Neural cell (in vitro differentiated cells): ENCODE results near the gene AP1S1. TPM values are rescaled to one million over a fixed set of nuclear protein-coding genes. Genes with fewer than 3 reads are reported as not detected.
"Not testable (repeated sequence)": the region's sequence is repeated elsewhere in the genome, so short reads cannot be mapped to it uniquely, and the experiment has no call there.

ENCODE experiments used
- H2AFZ ChIP-seq: fragments of 200-600, 300-800 bp; sonication (generic), shearing (Covaris generic); 2 replicates; pipeline ENCODE4 v1.6.0; 2014; ENCODE audit warnings: low read depth, mild to moderate bottlenecking, antibody characterized with exemption, low read length, moderate library complexity
- H3F3A ChIP-seq: fragments of 200-600 bp; shearing (Covaris generic); 2 replicates; pipeline ENCODE4 v1.6.1; 2016; ENCODE audit warnings: mild to moderate bottlenecking, moderate library complexity, mixed read lengths, antibody characterized with exemption, low read length; ENCODE audit not compliant: insufficient read depth, poor library complexity, severe bottlenecking
- H3K27ac ChIP-seq: fragments of 200-600, 300-800 bp; sonication (generic), shearing (Covaris generic); 2 replicates; pipeline ENCODE4 v1.5.1; 2014; ENCODE audit warnings: mild to moderate bottlenecking, low read length, moderate library complexity
- H3K27me3 ChIP-seq: fragments of 300-800, 200-600 bp; sonication (generic), shearing (Covaris generic); 2 replicates; pipeline ENCODE4 v1.6.0; 2014; ENCODE audit warnings: mild to moderate bottlenecking, low read depth, low read length, moderate library complexity; ENCODE audit not compliant: insufficient read depth
- H3K36me3 ChIP-seq: fragments of 300-800, 200-600 bp; sonication (generic), shearing (Covaris generic); 2 replicates; pipeline ENCODE4 v1.5.1; 2014; ENCODE audit warnings: mild to moderate bottlenecking, antibody characterized with exemption, low read length, moderate library complexity; ENCODE audit not compliant: insufficient read depth
- H3K4me2 ChIP-seq: fragments of 300-800, 200-600 bp; sonication (generic), shearing (Covaris generic); 2 replicates; pipeline ENCODE4 v1.6.0; 2014; ENCODE audit warnings: mild to moderate bottlenecking, low read length
- H3K4me3 ChIP-seq: fragments of 300-800, 200-600 bp; sonication (generic), shearing (Covaris generic); 2 replicates; pipeline ENCODE4 v1.5.1; 2014; ENCODE audit warnings: mild to moderate bottlenecking, low read length, moderate library complexity
- H3K79me2 ChIP-seq: fragments of 200-600 bp; shearing (Covaris generic); replicated peaks from 2 replicates; pipeline ENCODE4 v1.6.0; 2014; ENCODE audit warnings: mild to moderate bottlenecking, low read length, moderate library complexity; ENCODE audit not compliant: insufficient read depth
- H3K9ac ChIP-seq: fragments of 300-800, 200-600 bp; sonication (generic), shearing (Covaris generic); 2 replicates; pipeline ENCODE4 v1.6.1; 2016; ENCODE audit warnings: mild to moderate bottlenecking, low read length, mixed read lengths
- H3K9me2 ChIP-seq: fragments of 200-600 bp; shearing (Covaris generic); 2 replicates; pipeline ENCODE4 v1.6.1; 2016; ENCODE audit warnings: mild to moderate bottlenecking, low read length, mixed read lengths; ENCODE audit not compliant: insufficient read depth
- H3K9me3 ChIP-seq: fragments of 200-600, 300-800 bp; sonication (generic), shearing (Covaris generic); 2 replicates; pipeline ENCODE4 v1.6.1; 2016; ENCODE audit warnings: mild to moderate bottlenecking, mixed run types, low read length, moderate library complexity, mixed read lengths
- H4K20me1 ChIP-seq: fragments of 200-600 bp; shearing (Covaris generic); 2 replicates; pipeline ENCODE4 v1.6.1; 2016; ENCODE audit warnings: mild to moderate bottlenecking, mixed run types; ENCODE audit not compliant: insufficient read depth
- EP300 ChIP-seq: fragments of 450-650 bp; conservative IDR thresholded peaks from 2 replicates; pipeline ENCODE4 v1.6.1; 2014; ENCODE audit warnings: antibody characterized with exemption, mild to moderate bottlenecking, moderate library complexity; ENCODE audit not compliant: poor library complexity, severe bottlenecking
- EZH2 ChIP-seq: fragments of 200-600, 300-800 bp; shearing (Covaris generic), sonication (generic); IDR thresholded peaks from 2 replicates; pipeline ENCODE4 v1.6.1; 2014; ENCODE audit warnings: antibody characterized with exemption, low read length, borderline replicate concordance, mild to moderate bottlenecking; ENCODE audit not compliant: insufficient read depth, poor library complexity, severe bottlenecking
- MXI1 ChIP-seq: fragments of 450-650 bp; conservative IDR thresholded peaks from 2 replicates; pipeline ENCODE4 v1.6.1; 2014; ENCODE audit warnings: antibody characterized with exemption, mild to moderate bottlenecking; ENCODE audit not compliant: poor library complexity, severe bottlenecking
- POLR2AphosphoS5 ChIP-seq: IDR thresholded peaks from 2 replicates; pipeline ENCODE4 v1.6.1; 2012
- RAD21 ChIP-seq: fragments of 450-650 bp; conservative IDR thresholded peaks from 2 replicates; pipeline ENCODE4 v1.6.1; 2014; ENCODE audit warnings: antibody characterized with exemption, mild to moderate bottlenecking, moderate library complexity
- SMC3 ChIP-seq: fragments of 450-650 bp; conservative IDR thresholded peaks from 2 replicates; pipeline ENCODE4 v1.6.1; 2014; ENCODE audit warnings: antibody characterized with exemption, mild to moderate bottlenecking, moderate library complexity; ENCODE audit not compliant: poor library complexity
- TAF1 ChIP-seq: IDR thresholded peaks from 2 replicates; pipeline ENCODE4 v1.6.1; 2012; ENCODE audit warnings: low read depth
- polyA plus RNA-seq: library from polyadenylated mRNA; depleted of rRNA; stranded (reverse); fragments of >200 nt; gene quantifications from 2 replicates; pipeline ENCODE4 v1.2.3, GENCODE V29; 2014
- TF ChIP-seq, protein P1 (sequence below): fragments of 450-650 bp; IDR thresholded peaks from 2 replicates; pipeline ENCODE4 v1.5.1; 2014; ENCODE audit warnings: antibody characterized with exemption, mild to moderate bottlenecking, moderate library complexity; ENCODE audit not compliant: poor library complexity, severe bottlenecking
- TF ChIP-seq, protein P2 (sequence below): IDR thresholded peaks from 2 replicates; pipeline ENCODE4 v1.6.1; 2012; ENCODE audit warnings: borderline replicate concordance

AP1S1 gene
- polyA plus RNA-seq, 1 donor from 2014 or later: 344 TPM

GRCh38 chr7:101201695-101202602 is 47.7 kb downstream of the AP1S1 start:
- Histone ChIP-seq H3K9ac (no peak overlapping the region), H3K27me3 (peaks cover 31% of the 10 kb centered on the region), H3K9me3 (no peaks in the 10 kb centered on the region), H3K27ac (no peak overlapping the region), H3K79me2 (no peaks in the 10 kb centered on the region), H3K9me2 (no peaks in the 10 kb centered on the region), H3K36me3 (no peaks in the 10 kb centered on the region), H2AFZ (no peak overlapping the region), H3K4me3 (no peak overlapping the region), H4K20me1 (no peaks in the 10 kb centered on the region), H3K4me2 (no peak overlapping the region), H3F3A (no peaks in the 10 kb centered on the region)
- no peak for TF ChIP-seq EP300
- TF ChIP-seq RAD21: no peak
- TF ChIP-seq EZH2: no peak
- TF ChIP-seq POLR2AphosphoS5: no peak
- TF ChIP-seq SMC3: no peak
- TF ChIP-seq, protein P1, sequence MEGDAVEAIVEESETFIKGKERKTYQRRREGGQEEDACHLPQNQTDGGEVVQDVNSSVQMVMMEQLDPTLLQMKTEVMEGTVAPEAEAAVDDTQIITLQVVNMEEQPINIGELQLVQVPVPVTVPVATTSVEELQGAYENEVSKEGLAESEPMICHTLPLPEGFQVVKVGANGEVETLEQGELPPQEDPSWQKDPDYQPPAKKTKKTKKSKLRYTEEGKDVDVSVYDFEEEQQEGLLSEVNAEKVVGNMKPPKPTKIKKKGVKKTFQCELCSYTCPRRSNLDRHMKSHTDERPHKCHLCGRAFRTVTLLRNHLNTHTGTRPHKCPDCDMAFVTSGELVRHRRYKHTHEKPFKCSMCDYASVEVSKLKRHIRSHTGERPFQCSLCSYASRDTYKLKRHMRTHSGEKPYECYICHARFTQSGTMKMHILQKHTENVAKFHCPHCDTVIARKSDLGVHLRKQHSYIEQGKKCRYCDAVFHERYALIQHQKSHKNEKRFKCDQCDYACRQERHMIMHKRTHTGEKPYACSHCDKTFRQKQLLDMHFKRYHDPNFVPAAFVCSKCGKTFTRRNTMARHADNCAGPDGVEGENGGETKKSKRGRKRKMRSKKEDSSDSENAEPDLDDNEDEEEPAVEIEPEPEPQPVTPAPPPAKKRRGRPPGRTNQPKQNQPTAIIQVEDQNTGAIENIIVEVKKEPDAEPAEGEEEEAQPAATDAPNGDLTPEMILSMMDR: no peak
- TF ChIP-seq MXI1: no peak
- TF ChIP-seq TAF1: no peak
- TF ChIP-seq, protein P2, sequence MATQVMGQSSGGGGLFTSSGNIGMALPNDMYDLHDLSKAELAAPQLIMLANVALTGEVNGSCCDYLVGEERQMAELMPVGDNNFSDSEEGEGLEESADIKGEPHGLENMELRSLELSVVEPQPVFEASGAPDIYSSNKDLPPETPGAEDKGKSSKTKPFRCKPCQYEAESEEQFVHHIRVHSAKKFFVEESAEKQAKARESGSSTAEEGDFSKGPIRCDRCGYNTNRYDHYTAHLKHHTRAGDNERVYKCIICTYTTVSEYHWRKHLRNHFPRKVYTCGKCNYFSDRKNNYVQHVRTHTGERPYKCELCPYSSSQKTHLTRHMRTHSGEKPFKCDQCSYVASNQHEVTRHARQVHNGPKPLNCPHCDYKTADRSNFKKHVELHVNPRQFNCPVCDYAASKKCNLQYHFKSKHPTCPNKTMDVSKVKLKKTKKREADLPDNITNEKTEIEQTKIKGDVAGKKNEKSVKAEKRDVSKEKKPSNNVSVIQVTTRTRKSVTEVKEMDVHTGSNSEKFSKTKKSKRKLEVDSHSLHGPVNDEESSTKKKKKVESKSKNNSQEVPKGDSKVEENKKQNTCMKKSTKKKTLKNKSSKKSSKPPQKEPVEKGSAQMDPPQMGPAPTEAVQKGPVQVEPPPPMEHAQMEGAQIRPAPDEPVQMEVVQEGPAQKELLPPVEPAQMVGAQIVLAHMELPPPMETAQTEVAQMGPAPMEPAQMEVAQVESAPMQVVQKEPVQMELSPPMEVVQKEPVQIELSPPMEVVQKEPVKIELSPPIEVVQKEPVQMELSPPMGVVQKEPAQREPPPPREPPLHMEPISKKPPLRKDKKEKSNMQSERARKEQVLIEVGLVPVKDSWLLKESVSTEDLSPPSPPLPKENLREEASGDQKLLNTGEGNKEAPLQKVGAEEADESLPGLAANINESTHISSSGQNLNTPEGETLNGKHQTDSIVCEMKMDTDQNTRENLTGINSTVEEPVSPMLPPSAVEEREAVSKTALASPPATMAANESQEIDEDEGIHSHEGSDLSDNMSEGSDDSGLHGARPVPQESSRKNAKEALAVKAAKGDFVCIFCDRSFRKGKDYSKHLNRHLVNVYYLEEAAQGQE: no peak

GRCh38 chr7:101202603-101202918 is 48.3 kb downstream of the AP1S1 start:
- Histone ChIP-seq H2AFZ (no peak overlapping the region), H3K27me3 (peaks cover 31% of the 10 kb centered on the region), H4K20me1 (no peaks in the 10 kb centered on the region), H3K9ac (no peak overlapping the region), H3K4me2 (no peak overlapping the region), H3K4me3 (no peak overlapping the region), H3K27ac (no peak overlapping the region), H3K9me2 (no peaks in the 10 kb centered on the region), H3K36me3 (no peaks in the 10 kb centered on the region), H3K9me3 (no peaks in the 10 kb centered on the region), H3F3A (no peaks in the 10 kb centered on the region), H3K79me2 (no peaks in the 10 kb centered on the region)
- TF ChIP-seq, protein P1: no peak
- TF ChIP-seq EP300: no peak
- TF ChIP-seq TAF1: no peak
- no peak for TF ChIP-seq EZH2
- TF ChIP-seq MXI1: no peak

GRCh38 chr7:101203740-101204738 is 49.8 kb downstream of the AP1S1 start:
- H3K36me3 ChIP-seq, H3F3A ChIP-seq, H3K9ac ChIP-seq, H3K27ac ChIP-seq, H3K4me2 ChIP-seq, H3K9me3 ChIP-seq, H2AFZ ChIP-seq, H3K9me2 ChIP-seq, H4K20me1 ChIP-seq, H3K79me2 ChIP-seq, H3K4me3 ChIP-seq: not testable (repeated sequence)
- peaks cover 31% of the 10 kb centered on the region for H3K27me3 ChIP-seq
